HEK293 (cell line): Measurements from ENCODE around the gene EXOSC7.

Experiments used
- CTCF ChIA-PET: fragments of 350-600 bp; formaldehyde crosslinking; extraction: SDS; loops from one replicate; lab custom pipeline; 2021; ENCODE audit warnings: antibody characterized with exemption; lab: Yijun Ruan, JAX
- POLR2A ChIA-PET: fragments of 300-600 bp; formaldehyde crosslinking; extraction: SDS; loops from one replicate; lab custom pipeline; 2020; ENCODE audit warnings: antibody characterized with exemption, inconsistent platforms; lab: Yijun Ruan, JAX
- H3K27ac ChIP-seq: fragments of 200-500 bp; sonication (Bioruptor generic); 2 replicates; pipeline ENCODE4 v1.5.1; 2014; ENCODE audit warnings: low read depth, low read length, control low read depth, inconsistent platforms; ENCODE audit errors: extremely low read depth
- H3K36me3 ChIP-seq, 2 experiments: fragments of 200-500 bp in 1 of 2; sonication (Bioruptor generic) in 1 of 2; 1 replicate in 1 of 2; 2 replicates in 1 of 2; pipeline ENCODE4 v1.5.1; 2014 to 2017; ENCODE audit warnings: inconsistent platforms in 2 of 2, low read length in 2 of 2; ENCODE audit not compliant: control insufficient read depth in 2 of 2, insufficient read depth in 1 of 2
- H3K4me1 ChIP-seq: fragments of 200-500 bp; sonication (Bioruptor generic); 2 replicates; pipeline ENCODE4 v1.5.1; 2014; ENCODE audit warnings: mild to moderate bottlenecking, low read length, inconsistent platforms; ENCODE audit not compliant: control insufficient read depth, insufficient read depth
- H3K4me3 ChIP-seq: 2 replicates; pipeline ENCODE4 v1.5.1; 2011; ENCODE audit warnings: low read depth, mild to moderate bottlenecking, control low read depth, low read length, moderate library complexity
- H3K9me3 ChIP-seq: fragments of 200-500 bp; sonication (Bioruptor generic); 2 replicates; pipeline ENCODE4 v1.5.1; 2014; ENCODE audit warnings: low read depth, low read length, inconsistent platforms; ENCODE audit not compliant: control insufficient read depth, insufficient read depth
- ATF2 ChIP-seq: fragments of 450-650 bp; formaldehyde crosslinking; IDR thresholded peaks from 2 replicates; pipeline ENCODE4 v1.5.1; 2016; ENCODE audit warnings: missing biosample characterization, missing genetic modification characterization, low read depth
- BCL6B ChIP-seq: fragments of 450-650 bp; formaldehyde crosslinking; IDR thresholded peaks from 2 replicates; pipeline ENCODE4 v1.5.1; 2017; ENCODE audit warnings: missing biosample characterization, missing genetic modification characterization
- HIC1 ChIP-seq: fragments of 450-650 bp; formaldehyde crosslinking; IDR thresholded peaks from 2 replicates; pipeline ENCODE4 v1.5.1; 2016; ENCODE audit warnings: missing biosample characterization, missing genetic modification characterization
- KLF8 ChIP-seq: fragments of 450-650 bp; formaldehyde crosslinking; IDR thresholded peaks from 2 replicates; pipeline ENCODE4 v1.5.1; 2016; ENCODE audit warnings: missing biosample characterization, missing genetic modification characterization
- TRIM28 ChIP-seq: IDR thresholded peaks from 2 replicates; pipeline ENCODE4 v1.6.1; 2011; ENCODE audit warnings: low read length, control low read depth, borderline replicate concordance
- ZBTB20 ChIP-seq: fragments of 450-650 bp; formaldehyde crosslinking; IDR thresholded peaks from 2 replicates; pipeline ENCODE4 v1.5.1; 2016; ENCODE audit warnings: missing biosample characterization, missing genetic modification characterization
- ZBTB21 ChIP-seq: fragments of 450-650 bp; formaldehyde crosslinking; IDR thresholded peaks from 2 replicates; pipeline ENCODE4 v1.5.1; 2017; ENCODE audit warnings: missing biosample characterization, missing genetic modification characterization
- ZBTB44 ChIP-seq: fragments of 450-650 bp; IDR thresholded peaks from 2 replicates; pipeline ENCODE4 v1.5.1; 2018; ENCODE audit warnings: missing biosample characterization, mild to moderate bottlenecking, missing genetic modification characterization
- ZFP37 ChIP-seq: fragments of 450-650 bp; formaldehyde crosslinking; IDR thresholded peaks from 2 replicates; pipeline ENCODE4 v1.5.1; 2016; ENCODE audit warnings: missing biosample characterization, missing genetic modification characterization
- ZFP41 ChIP-seq: fragments of 450-650 bp; formaldehyde crosslinking; IDR thresholded peaks from 2 replicates; pipeline ENCODE4 v1.5.1; 2016; ENCODE audit warnings: missing biosample characterization, missing genetic modification characterization, borderline replicate concordance
- ZNF19 ChIP-seq: fragments of 450-650 bp; formaldehyde crosslinking; IDR thresholded peaks from 2 replicates; pipeline ENCODE4; 2016; ENCODE audit warnings: missing biosample characterization, missing genetic modification characterization, low read depth
- ZNF221 ChIP-seq: fragments of 450-650 bp; formaldehyde crosslinking; IDR thresholded peaks from 2 replicates; pipeline ENCODE4 v1.5.1; 2017; ENCODE audit warnings: missing biosample characterization, missing genetic modification characterization, borderline replicate concordance
- ZNF223 ChIP-seq: fragments of 450-650 bp; formaldehyde crosslinking; IDR thresholded peaks from 2 replicates; pipeline ENCODE4 v1.5.1; 2016; ENCODE audit warnings: missing biosample characterization, missing genetic modification characterization
- ZNF23 ChIP-seq: fragments of 450-650 bp; formaldehyde crosslinking; IDR thresholded peaks from 2 replicates; pipeline ENCODE4 v1.5.1; 2016; ENCODE audit warnings: missing biosample characterization, missing genetic modification characterization, borderline replicate concordance
- ZNF248 ChIP-seq: fragments of 450-650 bp; formaldehyde crosslinking; IDR thresholded peaks from 2 replicates; pipeline ENCODE4 v1.5.1; 2017; ENCODE audit warnings: missing biosample characterization, missing genetic modification characterization
- ZNF266 ChIP-seq: fragments of 450-650 bp; formaldehyde crosslinking; IDR thresholded peaks from 2 replicates; pipeline ENCODE4 v1.5.1; 2016; ENCODE audit warnings: missing biosample characterization, missing genetic modification characterization, low read depth
- ZNF302 ChIP-seq: fragments of 450-650 bp; formaldehyde crosslinking; IDR thresholded peaks from 2 replicates; pipeline ENCODE4 v1.5.1; 2016; ENCODE audit warnings: missing biosample characterization, missing genetic modification characterization, low read depth
- ZNF324 ChIP-seq: fragments of 450-650 bp; formaldehyde crosslinking; IDR thresholded peaks from 2 replicates; pipeline ENCODE4 v1.5.1; 2016; ENCODE audit warnings: missing biosample characterization, missing genetic modification characterization
- ZNF354C ChIP-seq: fragments of 450-650 bp; formaldehyde crosslinking; IDR thresholded peaks from 2 replicates; pipeline ENCODE4 v1.5.1; 2016; ENCODE audit warnings: missing biosample characterization, missing genetic modification characterization, low read depth, borderline replicate concordance
- ZNF416 ChIP-seq: fragments of 450-650 bp; formaldehyde crosslinking; IDR thresholded peaks from 2 replicates; pipeline ENCODE4 v1.5.1; 2016; ENCODE audit warnings: missing biosample characterization, missing genetic modification characterization
- ZNF423 ChIP-seq: fragments of 450-650 bp; formaldehyde crosslinking; IDR thresholded peaks from 2 replicates; pipeline ENCODE4 v1.5.1; 2016; ENCODE audit warnings: missing biosample characterization, missing genetic modification characterization
- ZNF529 ChIP-seq: fragments of 450-650 bp; formaldehyde crosslinking; IDR thresholded peaks from 2 replicates; pipeline ENCODE4 v1.5.1; 2017; ENCODE audit warnings: missing genetic modification characterization, missing biosample characterization; ENCODE audit not compliant: insufficient replicate concordance
- ZNF530 ChIP-seq: fragments of 450-650 bp; formaldehyde crosslinking; IDR thresholded peaks from 2 replicates; pipeline ENCODE4 v1.5.1; 2016; ENCODE audit warnings: low read depth, missing biosample characterization, missing genetic modification characterization
- ZNF549 ChIP-seq: fragments of 450-650 bp; IDR thresholded peaks from 2 replicates; pipeline ENCODE4 v1.5.1; 2018; ENCODE audit warnings: missing biosample characterization, missing genetic modification characterization, mild to moderate bottlenecking, inconsistent platforms, moderate library complexity
- ZNF571 ChIP-seq: fragments of 450-650 bp; formaldehyde crosslinking; IDR thresholded peaks from 2 replicates; pipeline ENCODE4 v1.5.0; 2017; ENCODE audit warnings: missing biosample characterization, missing genetic modification characterization
- ZNF677 ChIP-seq: fragments of 450-650 bp; IDR thresholded peaks from 2 replicates; pipeline ENCODE4 v1.5.0; 2018; ENCODE audit warnings: missing biosample characterization, mild to moderate bottlenecking, missing genetic modification characterization, moderate library complexity
- ZNF785 ChIP-seq: fragments of 450-650 bp; formaldehyde crosslinking; IDR thresholded peaks from 2 replicates; pipeline ENCODE4 v1.5.1; 2016; ENCODE audit warnings: missing biosample characterization, missing genetic modification characterization
- ZNF830 ChIP-seq: fragments of 450-650 bp; IDR thresholded peaks from 2 replicates; pipeline ENCODE4 v1.5.0; 2018; ENCODE audit warnings: missing biosample characterization, missing genetic modification characterization, low read depth, mild to moderate bottlenecking, moderate library complexity

EXOSC7 gene

GRCh38 chr3:45002720-45003119 is 26.7 kb downstream of the EXOSC7 start:
- Histone ChIP-seq H3K36me3 (peaks cover 0 to 85% of the 10 kb centered on the region in 2 experiments; a peak in 1 of 3 replicates), H3K9me3 (no peaks in the 10 kb centered on the region), H3K4me1 (no peaks in the 10 kb centered on the region), H3K27ac (no peak overlapping the region), H3K4me3 (no peak overlapping the region)
- ChIA-PET POLR2A (no interaction called here), CTCF (interaction anchor here (0.5 kb wide), 1 partner anchor 58 kb away, joined by 3 read pairs; no protein-coding TSS in a partner anchor)
- TF ChIP-seq BCL6B (tag by site-specific recombination), result no peak
- no peak for TF ChIP-seq ZNF529
- no peak for TF ChIP-seq ZNF221 (tag by site-specific recombination)
- no peak for TF ChIP-seq ZNF223
- TF ChIP-seq ZNF677 (tag by site-specific recombination), result no peak
- TF ChIP-seq ZNF354C, result no peak
- TF ChIP-seq HIC1, result no peak
- TF ChIP-seq ZNF302 (tag by site-specific recombination), result no peak
- no peak for TF ChIP-seq ZFP41 (tag by site-specific recombination)
- no peak for TF ChIP-seq ZNF416 (tag by site-specific recombination)
- no peak for TF ChIP-seq ZBTB20 (tag by site-specific recombination)
- no peak for TF ChIP-seq KLF8 (tag by site-specific recombination)
- no peak for TF ChIP-seq ZFP37
- TF ChIP-seq ATF2, result no peak
- no peak for TF ChIP-seq ZBTB44 (tag by site-specific recombination)
- TF ChIP-seq ZBTB21, result no peak
- no peak for TF ChIP-seq ZNF19 (tag by site-specific recombination)
- no peak for TF ChIP-seq ZNF266 (tag by site-specific recombination)
- no peak for TF ChIP-seq ZNF530 (tag by site-specific recombination)

GRCh38 chr3:45003406-45003805 is 27.4 kb downstream of the EXOSC7 start:
- no peaks in the 10 kb centered on the region for H3K9me3 ChIP-seq
- no peaks in the 10 kb centered on the region for H3K4me1 ChIP-seq
- no peak overlapping the region for H3K4me3 ChIP-seq
- no peak overlapping the region for H3K27ac ChIP-seq
- ChIA-PET CTCF (interaction anchor here (0.5 to 0.6 kb wide), 2 partner anchors 59 to 378 kb away, joined by 3 to 4 read pairs; partner anchors contain the start of gene ZNF197), POLR2A (no interaction called here)
- peaks cover 0 to 85% of the 10 kb centered on the region in 2 experiments; a peak in 1 of 3 replicates for H3K36me3 ChIP-seq
- TF ChIP-seq ZNF785 (tag by site-specific recombination), result no peak
- TF ChIP-seq ZNF549 (tag by site-specific recombination), result no peak
- no peak for TF ChIP-seq ZNF302 (tag by site-specific recombination)
- TF ChIP-seq ZNF830 (tag by site-specific recombination), result no peak
- TF ChIP-seq ZNF248 (tag by site-specific recombination), result no peak
- no peak for TF ChIP-seq TRIM28
- TF ChIP-seq ZNF571 (tag by site-specific recombination), result no peak
- no peak for TF ChIP-seq ZNF23 (tag by site-specific recombination)
- TF ChIP-seq ZNF423 (tag by site-specific recombination), result no peak
- no peak for TF ChIP-seq ZBTB44 (tag by site-specific recombination)
- TF ChIP-seq ZNF324 (tag by site-specific recombination), result no peak
- TF ChIP-seq ZNF677 (tag by site-specific recombination), result no peak
